Glomerular visceral epithelial cell (primary cell): ENCODE results near the gene SORCS1.

Experiments used
- DNase-seq: peaks from one replicate; pipeline ENCODE4 v3.0.0-alpha.2; 2016; ENCODE audit errors: extremely low spot score

Gene SORCS1

DNA sequence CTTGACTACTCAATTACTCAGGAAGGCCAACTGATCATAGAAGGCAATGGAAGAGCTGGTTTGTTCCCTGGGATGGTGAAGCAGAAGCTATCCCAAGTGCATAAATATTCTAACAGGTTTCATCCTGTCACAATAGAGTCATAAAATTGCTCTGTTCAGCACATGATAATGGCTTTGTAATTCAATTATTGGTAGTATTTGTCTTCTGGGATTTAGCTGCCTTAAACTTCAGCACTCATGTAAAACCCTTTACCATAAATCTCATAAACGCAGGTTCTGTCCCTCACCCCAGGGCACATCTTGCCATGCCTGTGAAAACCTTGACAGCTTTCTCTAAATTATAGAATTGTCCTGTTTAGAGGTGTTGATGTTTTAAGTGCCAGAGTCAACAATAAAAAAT lies 417.6 kb downstream of the SORCS1 start:
- no peak for DNase-seq

DNA sequence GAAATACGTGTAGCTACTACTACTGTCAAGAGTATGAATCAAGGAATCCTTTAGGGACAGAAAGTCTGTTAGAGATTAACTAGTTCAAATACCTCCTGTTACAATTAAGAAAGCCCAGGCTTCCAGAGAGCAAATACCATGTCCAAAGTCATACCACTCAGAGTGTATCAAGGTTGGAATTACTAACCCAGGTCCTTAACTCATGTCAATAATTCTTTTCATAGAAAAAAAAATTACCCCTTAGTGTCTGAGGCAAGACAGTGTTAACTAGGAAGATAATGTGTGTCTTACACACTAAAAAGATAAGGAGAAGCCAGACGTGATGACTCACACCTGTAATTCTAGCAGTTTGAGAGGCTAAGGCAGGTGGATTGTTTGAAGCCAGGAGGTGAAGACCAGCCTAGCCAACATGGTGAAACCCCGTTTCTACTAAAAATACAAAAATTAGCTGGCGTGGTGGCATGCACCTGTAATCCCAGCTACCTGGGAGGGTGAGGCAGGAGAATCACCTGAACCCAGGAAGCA lies 423.4 kb downstream of the SORCS1 start:
- no peak for DNase-seq

DNA sequence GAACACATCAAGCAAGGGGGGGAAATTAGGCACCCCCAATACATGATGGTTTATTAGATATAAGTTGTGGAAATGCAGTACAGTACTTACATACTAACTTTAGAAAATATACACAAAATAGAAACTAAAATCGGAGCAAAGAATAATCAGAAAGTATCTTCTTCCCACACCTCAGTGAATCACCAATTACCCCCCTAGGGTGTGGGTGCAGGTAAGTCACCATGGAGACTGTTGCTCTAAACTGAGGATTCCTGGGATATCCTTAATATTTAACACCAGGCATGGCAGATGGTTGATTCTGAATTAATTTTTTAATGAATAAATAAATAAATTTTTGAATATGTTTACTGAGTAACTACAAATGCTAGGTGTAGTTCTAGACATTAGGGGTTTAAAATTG lies 424.4 kb downstream of the SORCS1 start:
- DNase-seq, result no peak

DNA sequence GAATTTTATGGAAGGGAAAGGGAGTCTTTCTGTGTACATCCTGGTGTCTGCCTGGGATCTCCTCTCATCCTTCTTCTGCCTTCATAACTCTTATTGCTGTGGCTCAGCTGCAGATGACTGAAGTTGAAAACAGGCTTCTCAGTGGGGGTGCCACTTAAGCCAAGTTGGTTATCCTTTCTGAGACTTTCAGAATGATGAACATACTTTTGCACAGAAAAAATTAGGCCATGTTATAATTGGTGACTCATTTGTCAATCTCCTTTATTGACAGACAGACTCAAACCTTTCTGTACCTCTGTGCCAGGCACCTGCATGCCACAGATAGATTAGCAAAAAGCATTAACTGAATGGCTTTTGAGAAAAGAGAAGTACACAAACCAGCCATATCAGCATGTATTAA lies 430.3 kb downstream of the SORCS1 start:
- DNase-seq, result no peak

DNA sequence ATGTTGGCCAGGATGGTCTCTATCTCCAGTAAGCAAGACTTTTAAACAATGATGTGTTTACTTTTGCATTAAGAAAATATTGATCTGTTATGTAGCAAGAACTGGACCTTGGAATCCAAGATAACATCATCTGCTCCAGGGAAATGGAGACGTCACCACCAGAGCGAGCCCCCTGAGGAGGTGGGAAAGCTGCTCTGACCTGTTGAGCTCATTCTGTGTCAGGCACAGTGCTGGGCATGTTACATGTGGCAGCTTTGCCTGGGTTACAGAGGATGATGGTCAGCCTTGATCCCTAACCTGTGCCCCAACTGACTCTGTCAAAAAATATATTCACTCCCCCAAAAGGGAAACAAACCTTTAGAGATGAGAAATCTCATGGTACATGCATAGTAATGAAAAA lies 436.3 kb downstream of the SORCS1 start:
- no peak for DNase-seq

DNA sequence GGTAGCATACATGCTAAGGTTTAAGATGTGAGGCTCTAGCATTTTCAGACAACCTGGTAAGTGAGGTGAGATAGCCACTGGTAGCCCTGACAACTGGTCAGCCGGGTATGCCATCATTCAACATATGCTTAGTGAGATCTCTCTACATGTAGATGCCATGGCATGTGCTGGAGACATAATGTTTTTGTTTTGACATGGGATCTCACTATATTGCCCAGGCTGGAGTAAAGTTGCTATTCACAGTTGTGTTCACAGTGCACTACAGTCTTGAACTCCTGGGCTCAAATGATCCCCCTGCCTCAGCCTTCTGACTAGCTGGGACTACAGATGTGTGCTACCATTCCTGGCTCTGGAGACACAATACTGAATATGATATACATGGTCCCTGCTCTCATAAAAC lies 437.3 kb downstream of the SORCS1 start:
- DNase-seq, result no peak

DNA sequence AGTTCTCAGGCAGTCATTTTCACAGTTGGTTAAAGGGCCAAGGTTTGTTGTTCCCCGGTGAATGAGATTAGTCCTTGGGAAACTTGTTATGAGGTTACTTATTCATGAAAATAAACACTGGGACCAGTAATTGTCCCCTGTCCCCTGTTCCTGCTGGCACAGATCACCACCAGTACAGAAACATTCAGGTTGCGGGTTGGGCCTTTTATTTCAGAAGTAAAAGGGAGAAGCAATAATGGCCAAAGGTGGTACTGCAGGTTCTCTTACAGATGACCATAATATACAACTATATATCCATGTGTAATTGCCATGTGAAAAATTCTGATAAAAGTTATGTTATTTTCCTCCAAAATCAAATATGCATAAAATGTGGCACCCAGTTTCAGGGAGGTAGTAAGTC lies 442.0 kb downstream of the SORCS1 start:
- no peak for DNase-seq

DNA sequence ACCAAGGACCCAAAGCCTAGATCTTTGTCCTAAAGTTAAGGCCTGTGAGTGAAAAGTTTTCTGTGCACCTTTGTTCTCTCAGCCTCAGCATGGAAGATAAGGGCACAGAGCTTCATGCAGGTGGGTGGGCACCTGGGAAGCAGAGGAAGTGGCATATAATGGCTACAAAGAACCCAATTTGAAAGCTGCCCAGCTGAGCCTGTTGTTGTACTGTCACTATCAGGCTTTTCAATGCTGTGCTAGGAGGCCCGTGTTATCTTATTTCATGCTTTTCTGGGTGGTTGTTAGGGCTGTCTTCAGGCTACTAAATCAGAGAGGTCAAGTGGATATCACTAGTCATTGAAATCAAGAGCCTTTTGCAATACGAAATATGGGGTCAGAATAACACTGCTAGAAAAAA lies 443.8 kb downstream of the SORCS1 start:
- no peak for DNase-seq

DNA sequence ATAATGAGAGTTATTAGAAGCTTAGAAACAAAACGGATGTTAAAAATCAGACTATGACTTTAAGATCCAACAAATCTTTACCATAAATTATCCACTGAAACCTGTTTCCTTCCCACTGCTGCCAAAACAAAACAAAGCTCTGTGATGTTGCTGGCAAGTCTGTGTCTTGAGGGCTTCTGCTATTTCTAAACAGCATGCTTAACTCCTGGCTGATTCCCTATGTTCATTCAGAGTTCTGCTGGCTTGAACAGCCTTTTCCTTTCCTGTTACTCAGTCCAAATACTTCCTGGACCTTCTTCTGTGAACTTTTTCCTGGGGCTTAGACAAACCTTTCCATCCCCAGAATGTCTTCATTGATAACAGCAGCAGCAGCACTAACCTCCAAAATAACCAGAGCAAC lies 448.1 kb downstream of the SORCS1 start:
- no peak for DNase-seq

DNA sequence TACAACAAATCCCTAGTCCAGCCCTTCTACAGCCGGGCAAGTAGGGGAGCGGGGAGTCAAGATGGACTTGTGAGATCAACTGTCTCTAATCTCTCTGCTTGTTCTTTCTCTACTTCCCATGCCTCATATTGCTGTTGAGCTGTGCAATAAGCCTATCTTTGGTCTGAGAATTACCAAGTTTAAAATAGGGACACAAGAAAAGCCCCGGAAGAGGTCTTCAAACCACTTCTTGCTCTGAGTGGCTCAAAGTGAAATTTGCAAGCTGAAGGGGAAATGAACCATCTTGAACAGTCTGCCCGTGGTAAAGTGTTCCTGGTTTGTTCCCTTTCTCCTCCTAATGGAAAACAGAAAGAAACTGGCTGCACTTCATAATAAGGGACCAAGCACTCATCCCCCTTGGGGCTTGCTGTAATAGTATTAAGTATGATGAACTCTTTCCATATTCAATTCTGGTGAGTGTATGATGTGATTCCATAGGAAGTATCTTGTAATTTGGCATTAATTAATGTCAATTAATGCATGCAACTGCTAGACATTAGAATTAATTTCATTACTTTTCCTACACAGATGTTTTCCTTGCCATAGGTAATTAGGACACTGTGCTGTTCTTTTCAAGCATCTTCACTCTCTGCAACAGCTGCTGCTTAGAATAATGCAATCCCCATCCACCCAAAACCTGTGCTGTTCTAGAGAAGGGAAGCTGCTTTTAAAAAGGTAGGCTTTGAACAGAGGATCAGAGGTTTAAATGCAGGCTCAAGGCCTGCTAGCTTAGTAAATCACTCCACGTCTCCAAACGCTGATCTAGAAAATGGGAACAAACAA lies 449.6 kb downstream of the SORCS1 start:
- DNase-seq, result no peak

DNA sequence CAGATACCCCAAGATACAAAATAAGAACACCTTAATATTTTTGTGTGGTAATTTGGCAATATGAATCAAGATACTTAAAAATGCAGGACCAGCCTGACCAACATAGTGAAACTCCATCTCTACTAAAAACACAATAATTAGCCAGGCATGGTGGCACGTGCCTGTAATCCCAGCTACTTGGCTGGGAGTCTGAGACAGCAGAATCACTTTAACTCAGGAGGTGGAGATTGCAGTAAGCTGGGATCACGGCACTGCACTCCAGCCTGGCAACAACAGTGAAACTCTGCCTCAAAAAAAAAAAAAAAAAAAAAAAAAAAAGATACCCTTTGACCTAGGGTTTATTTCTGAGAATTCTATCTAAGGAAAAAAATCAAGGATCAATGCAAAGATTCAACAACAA lies 450.7 kb downstream of the SORCS1 start:
- DNase-seq, result no peak

DNA sequence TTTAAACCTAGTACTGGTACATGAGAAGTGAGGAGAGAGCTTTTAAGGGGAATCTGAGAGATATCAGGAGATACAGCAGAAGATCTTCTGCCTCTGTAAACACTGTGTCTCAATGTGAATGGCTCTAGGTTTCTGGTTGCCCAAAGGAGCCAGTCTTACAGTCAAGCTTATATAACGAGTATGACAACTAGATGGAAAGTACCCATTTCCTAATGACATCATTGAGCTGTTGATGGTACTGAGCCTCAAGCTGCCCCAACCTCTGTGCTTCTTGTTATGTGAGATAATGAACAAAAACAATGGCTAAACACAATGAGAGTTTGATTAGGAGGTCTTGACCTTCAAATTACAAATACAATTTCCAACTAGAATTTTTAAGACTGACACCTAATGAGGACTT lies 451.5 kb downstream of the SORCS1 start:
- no peak for DNase-seq

DNA sequence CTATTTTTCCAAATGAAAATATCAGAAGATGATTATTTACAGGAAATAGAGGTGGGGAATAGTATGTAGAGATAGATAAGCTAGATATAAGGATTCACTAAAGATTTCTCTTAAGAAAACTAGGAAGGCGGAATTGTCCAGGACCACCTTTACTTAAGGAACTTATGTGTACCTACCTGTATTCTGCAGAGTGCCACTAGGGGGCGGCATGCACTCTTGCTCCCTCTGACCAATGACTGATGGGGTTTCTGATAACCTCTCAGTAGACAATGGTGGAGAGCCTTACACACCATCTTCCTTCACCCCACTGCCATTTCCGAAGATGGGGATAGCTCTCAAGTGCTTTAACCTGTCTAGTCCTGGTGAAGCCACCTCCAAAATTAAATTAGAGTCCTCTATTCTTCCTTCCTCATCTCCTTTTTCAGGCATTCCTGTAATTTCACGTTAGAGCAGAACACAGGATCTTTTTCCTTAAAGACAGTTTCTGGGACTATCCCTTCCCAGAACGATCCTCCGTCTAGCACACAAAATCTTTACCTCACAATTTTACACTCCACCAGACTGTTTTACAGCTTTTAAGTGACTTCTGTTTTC lies 453.1 kb downstream of the SORCS1 start:
- DNase-seq, result no peak

DNA sequence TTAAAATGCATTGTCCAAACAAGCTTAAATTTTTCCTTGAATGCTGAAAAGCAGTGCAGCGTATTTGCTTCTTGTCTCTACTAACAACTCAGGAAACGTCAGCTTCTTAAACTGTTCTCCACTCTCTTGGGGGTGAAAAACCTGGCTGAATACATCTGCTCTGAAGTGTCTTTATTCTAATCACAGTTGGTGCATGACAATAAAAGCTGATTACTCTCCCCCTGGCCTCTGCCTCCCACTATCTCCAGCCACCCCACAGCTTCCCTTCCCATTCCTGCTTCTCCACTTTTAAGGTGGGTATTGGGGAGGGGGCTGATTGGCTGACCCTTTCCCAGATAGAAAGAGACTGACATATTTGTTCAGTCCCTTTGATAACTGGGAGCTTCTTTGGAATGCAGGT lies 456.0 kb downstream of the SORCS1 start:
- no peak for DNase-seq

DNA sequence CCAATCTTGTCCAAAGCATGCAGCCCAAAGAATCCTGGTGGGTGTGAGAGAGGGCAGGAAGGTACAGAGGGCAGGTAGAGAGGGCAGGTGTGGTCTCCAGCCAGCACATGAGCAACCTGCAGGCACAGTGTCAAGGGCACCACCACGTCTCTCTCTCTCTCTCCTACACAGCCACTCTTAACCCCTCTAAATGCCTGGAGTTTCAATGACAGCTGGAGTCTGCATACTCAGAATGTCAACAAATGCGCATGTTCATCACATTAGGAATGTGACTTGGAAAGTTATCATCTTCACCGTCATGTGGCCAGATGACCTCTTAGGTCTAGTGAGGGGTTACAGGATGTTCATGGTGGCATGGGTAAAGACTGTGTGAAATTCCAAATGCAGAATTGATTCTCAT lies 456.8 kb downstream of the SORCS1 start:
- no peak for DNase-seq

DNA sequence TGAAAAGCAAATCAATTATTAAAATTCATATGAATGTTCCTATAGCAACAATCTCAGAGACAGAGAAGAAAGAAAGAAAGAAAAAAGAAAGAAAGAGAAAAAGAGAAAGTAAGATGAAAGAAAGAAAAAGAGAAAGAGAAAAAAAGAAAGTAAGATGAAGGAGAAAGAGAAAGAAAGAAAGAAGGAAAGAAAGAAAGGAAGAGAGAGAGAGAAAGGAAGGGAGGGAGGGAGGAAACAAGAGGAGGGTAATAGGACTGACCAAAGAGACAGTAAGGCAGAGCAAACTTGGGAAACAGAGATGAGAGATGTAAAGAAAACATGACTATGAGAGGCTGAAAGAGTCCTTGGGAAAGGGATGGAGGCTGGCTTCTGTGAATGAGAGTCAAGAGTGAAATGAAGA lies 458.4 kb downstream of the SORCS1 start:
- no peak for DNase-seq

DNA sequence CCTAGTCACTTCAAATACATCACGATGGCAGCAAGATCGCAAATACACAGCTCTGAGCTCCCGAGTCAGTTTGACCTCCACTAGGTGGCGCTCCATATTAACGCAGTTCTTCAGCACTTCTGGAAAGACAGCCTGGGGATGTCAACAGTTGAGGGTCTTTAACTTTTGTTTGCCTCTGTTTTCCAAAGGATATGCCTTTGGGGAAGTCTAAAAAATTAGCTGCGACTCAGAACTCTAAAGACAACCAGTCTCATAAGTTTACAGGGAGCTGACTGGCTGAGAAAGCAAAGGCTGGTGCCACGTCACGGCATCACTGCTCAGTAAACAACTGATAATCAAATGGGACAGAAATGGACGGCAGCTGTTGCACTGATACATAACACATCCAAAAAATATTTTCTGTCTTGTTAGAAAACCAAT lies 458.8 kb downstream of the SORCS1 start:
- DNase-seq, result peak; percentile 4

DNA sequence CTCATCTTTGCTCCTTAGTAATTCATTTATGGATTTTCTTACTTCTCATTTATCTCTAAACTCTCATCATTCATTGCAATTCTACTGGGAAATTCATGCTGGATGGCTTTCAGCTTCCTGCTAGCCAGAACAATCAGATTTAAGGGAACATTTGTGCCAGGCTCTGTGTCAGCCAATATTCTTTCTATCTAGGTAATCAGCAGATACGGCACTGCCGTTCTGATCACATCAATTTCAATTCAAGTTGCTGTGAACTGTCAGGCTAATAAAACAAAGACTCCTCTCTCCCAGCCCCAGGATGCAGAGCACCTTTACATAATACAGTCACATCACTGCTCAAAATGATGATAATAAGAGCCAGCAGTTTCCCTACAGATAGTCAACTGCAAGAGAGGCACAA lies 468.3 kb downstream of the SORCS1 start:
- DNase-seq, result no peak

DNA sequence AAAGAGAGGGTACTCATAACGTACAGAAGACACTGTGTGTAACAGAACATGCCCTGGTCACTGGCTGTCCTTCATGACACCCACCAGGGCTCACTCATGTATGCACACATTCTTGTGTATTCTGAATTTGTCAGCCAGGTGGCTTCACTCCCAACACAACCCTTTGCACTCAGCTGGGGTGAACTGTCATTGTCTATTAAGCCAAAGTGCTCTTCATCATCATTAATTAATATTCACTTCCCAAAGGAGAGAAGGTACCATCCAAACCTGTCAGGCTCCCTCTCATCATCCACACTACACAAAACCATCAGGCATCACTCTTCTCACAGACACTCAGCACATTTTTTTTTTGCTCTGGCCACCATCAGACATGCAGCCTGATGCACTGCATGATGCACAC lies 469.8 kb downstream of the SORCS1 start:
- no peak for DNase-seq

DNA sequence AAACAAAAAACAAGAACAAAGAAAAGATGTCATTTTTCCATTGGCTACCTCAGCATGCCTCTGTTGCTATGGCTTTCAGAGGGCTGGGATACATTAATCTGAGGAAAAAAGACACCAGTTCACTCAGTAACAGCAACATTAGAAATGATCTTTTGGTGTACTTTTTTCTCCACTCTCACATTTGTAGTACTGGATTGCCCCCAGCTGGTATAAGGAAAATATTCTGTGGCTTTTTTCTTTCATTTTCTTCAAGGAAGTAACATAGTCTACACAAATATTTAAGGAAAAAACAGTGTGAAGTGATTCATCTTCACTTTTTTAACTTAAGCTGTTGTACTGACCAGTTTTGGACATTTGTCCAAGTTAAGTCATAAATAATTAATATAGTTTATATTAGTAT lies 482.3 kb downstream of the SORCS1 start:
- DNase-seq, result no peak

DNA sequence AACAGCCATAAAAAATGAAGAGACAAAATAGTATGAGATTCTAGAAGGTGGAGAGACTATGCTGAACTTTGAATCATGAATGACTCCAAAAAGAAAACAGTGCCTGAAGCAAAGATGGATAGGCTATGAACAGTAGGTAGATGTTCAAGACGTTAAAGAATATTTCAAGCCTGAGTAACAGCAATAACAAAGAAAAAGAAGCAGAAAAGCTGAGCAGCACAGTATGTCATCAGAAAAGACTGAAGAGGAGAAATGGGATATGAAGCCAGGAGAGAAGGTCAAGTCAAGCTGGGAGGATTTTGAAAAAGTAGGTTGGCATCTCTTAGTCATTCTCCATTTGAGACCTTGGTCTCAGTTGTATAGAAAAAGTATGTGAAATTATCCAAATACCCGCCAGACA lies 484.4 kb downstream of the SORCS1 start:
- no peak for DNase-seq

DNA sequence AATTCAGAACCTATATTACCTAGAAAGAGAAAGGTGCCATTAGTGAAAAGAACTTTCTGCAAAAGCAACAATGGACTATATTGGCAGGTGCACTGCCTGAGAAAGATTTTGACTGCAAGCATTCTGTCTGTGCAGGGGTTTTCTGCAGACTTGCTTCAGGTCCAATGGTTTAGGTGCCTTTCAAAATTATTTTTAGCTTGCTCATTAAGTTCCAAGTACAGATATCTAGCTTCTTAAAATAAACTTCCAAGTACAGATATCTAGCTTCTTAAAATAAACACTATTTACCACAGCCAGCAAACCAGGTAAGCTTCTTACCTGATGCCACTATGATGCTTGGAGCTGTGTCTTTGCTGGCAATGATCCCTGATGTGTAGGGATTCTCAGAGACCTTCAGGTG lies 485.2 kb downstream of the SORCS1 start:
- no peak for DNase-seq

DNA sequence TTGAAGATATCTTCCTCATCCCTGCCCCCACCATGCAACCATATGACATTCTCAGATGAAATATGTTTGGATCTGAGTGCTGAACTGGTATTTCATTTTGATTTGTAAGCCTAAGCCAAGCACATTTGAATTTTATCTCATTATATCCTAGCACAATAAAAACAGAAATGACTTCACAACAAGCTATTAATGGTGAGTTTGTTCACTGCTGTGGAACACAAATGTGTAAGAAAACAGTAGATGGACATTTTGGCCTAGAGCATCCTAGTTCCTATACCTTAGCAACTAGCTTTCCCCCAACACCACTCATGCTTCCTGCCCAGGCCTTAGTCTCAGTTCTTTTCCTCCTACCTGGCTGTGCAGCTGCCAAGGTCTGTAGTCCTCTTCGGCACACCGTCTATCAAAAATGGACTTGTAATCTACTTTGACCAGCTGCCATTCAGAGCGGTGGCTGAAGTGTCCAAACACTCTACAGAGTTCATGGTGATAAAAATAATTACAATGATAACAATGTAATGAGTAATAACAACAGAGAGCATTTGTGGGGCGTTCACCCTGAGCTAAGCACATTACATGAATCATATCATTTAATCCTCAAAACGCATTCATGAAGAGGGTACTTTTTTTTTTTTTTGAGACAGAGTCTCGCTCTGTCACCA lies 491.9 kb downstream of the SORCS1 start:
- no peak for DNase-seq
